ENCODE measurements around the gene KLHDC3. TPM values are rescaled to one million over a fixed set of nuclear protein-coding genes. Genes with fewer than 3 reads are reported as not detected.

KLHDC3 gene
- total and polyA plus RNA-seq, 11 donors = 79.4 to 180 (median 102) TPM

GRCh38 chr6:43047998-43048397 lies 33.9 kb downstream of the KLHDC3 start:
- H3K4me1 ChIP-seq = peaks cover 0 to 12% (median 4%) of the 10 kb centered on the region in 12 donors
- no peak for TF ChIP-seq POLR2A (IDR thresholded peaks at IDR 0.05)
- no peak for TF ChIP-seq CTCF (IDR thresholded peaks at IDR 0.05)
- H3K27me3 ChIP-seq = no peaks in the 10 kb centered on the region
- H3K27ac ChIP-seq = no peak overlapping the region
- DNase-seq = no peak
- H3K36me3 ChIP-seq = peaks cover 0 to 73% (median 54%) of the 10 kb centered on the region in 9 donors
- intact Hi-C loops (cut with DNase I) = no loop called here
- no peak for ATAC-seq
- no peaks in the 10 kb centered on the region for H3K9me3 ChIP-seq
- WGBS, 4 donors = 89 to 94% (median 91%) methylated on average over 6 to 7 of the region's 7 CpGs
- H3K4me3 ChIP-seq = no peak overlapping the region

GRCh38 chr6:43050981-43051380 lies 36.9 kb downstream of the KLHDC3 start:
- Histone ChIP-seq H3K4me1 (peaks cover 0 to 25% (median 10%) of the 10 kb centered on the region in 12 donors), H3K9me3 (no peaks in the 10 kb centered on the region), H3K27ac (no peak overlapping the region), H3K36me3 (peaks cover 0 to 58% (median 47%) of the 10 kb centered on the region in 9 donors), H3K4me3 (no peak overlapping the region), H3K27me3 (no peaks in the 10 kb centered on the region)
- TF ChIP-seq POLR2A (IDR thresholded peaks at IDR 0.05) (no peak), CTCF (IDR thresholded peaks at IDR 0.05) (no peak)
- ATAC-seq = no peak
- intact Hi-C loops (cut with DNase I) = loop anchor here in 6 of 10 donors (5.0 to 10.0 kb wide), 4 partner anchors 34 to 149 kb away; no protein-coding TSS in a partner anchor
- no peak for DNase-seq
- WGBS, 4 donors = 93 to 96% (median 95%) methylated on average over 14 to 17 of the region's 17 CpGs

GRCh38 chr6:43052225-43052841 lies 38.3 kb downstream of the KLHDC3 start:
- DNase-seq (peak in 1 of 5 donors; percentile 38), ATAC-seq (no peak)
- WGBS, 4 donors = 75 to 80% (median 78%) methylated on average over 19 of the region's 19 CpGs
- H3K4me1 ChIP-seq = peaks cover 0 to 25% (median 10%) of the 10 kb centered on the region in 12 donors
- H3K9me3 ChIP-seq = no peaks in the 10 kb centered on the region
- no peaks in the 10 kb centered on the region for H3K27me3 ChIP-seq
- H3K4me3 ChIP-seq = peak overlapping the region in 5 of 12 donors; percentile 67 to 86 (median 76)
- H3K36me3 ChIP-seq = peaks cover 0 to 58% (median 48%) of the 10 kb centered on the region in 9 donors
- intact Hi-C loops (cut with DNase I) = loop anchor here in 6 of 10 donors (2.0 to 10.0 kb wide), 5 partner anchors 32 to 150 kb away; partner anchors contain the start of gene RRP36 (in 1 of the 6)
- H3K27ac ChIP-seq = peak overlapping the region in 9 of 12 donors; percentile 24 to 97 (median 94)
- no peak for TF ChIP-seq POLR2A (IDR thresholded peaks at IDR 0.05)
- no peak for TF ChIP-seq CTCF (IDR thresholded peaks at IDR 0.05)

- Histone ChIP-seq H3K27me3 (no peaks in the 10 kb centered on the region), H3K36me3 (peaks cover 0 to 58% (median 49%) of the 10 kb centered on the region in 9 donors), H3K9me3 (no peaks in the 10 kb centered on the region), H3K27ac (peak overlapping the region; percentile 81 to 97 (median 94)), H3K4me1 (peaks cover 0 to 27% (median 12%) of the 10 kb centered on the region in 12 donors), H3K4me3 (peak overlapping the region; percentile 36 to 87 (median 74))
- ATAC-seq (peak; percentile 10 to 38 (median 26)), DNase-seq (peak in 3 of 5 donors; percentile 40 to 48 (median 41))
- 20 to 32% (median 30%) methylated on average over 22 of the region's 22 CpGs for WGBS, 4 donors
- intact Hi-C loops (cut with DNase I) = loop anchor here in 6 of 10 donors (2.0 to 10.0 kb wide), 5 partner anchors 32 to 151 kb away; partner anchors contain the start of gene RRP36 (in 1 of the 6)
- TF ChIP-seq POLR2A (IDR thresholded peaks at IDR 0.05) (no peak), CTCF (IDR thresholded peaks at IDR 0.05) (no peak)
These were observed 38.9 kb downstream of the KLHDC3 start for GRCh38 chr6:43052842-43053544.

Data from heart left ventricle (tissue), 16 donors.